Keratinocyte (primary cell): ENCODE results near the gene PRXL2A.
A peak's percentile ranks its signal among the peaks of the same experiment; 100 is the strongest.

Experiments used
- CTCF ChIP-seq, 3 experiments: IDR thresholded peaks in 1 of 3; conservative IDR thresholded peaks in 1 of 3; optimal IDR thresholded peaks in 1 of 3; 2 replicates in 2 of 3; 3 replicates in 1 of 3; pipeline versions ENCODE3 to v1.5.1; 2011; ENCODE audit warnings: low read length in 3 of 3, mild to moderate bottlenecking in 3 of 3, moderate library complexity in 2 of 3, control low read depth in 1 of 3, inconsistent platforms in 1 of 3; ENCODE audit not compliant: insufficient read depth in 2 of 3; ENCODE audit errors: extremely low read depth in 1 of 3
- EZH2 ChIP-seq: IDR thresholded peaks from one replicate; pipeline ENCODE4 v1.6.1; 2012; ENCODE audit warnings: inconsistent platforms, mild to moderate bottlenecking, low read length, moderate library complexity

- peak in 1 of 3 experiments; percentile 37 for TF ChIP-seq CTCF (optimal IDR thresholded peaks at IDR 0.05 in 1 of 3, IDR thresholded peaks at IDR 0.05 in 1 of 3, conservative IDR thresholded peaks at IDR 0.05 in 1 of 3; ENCODE audit: extremely low read depth in 1 of 3, insufficient read depth in 2 of 3, low read length in 3 of 3)
- TF ChIP-seq EZH2: no peak
Observed at GRCh38 chr10:80460399-80461207, 52.3 kb downstream of the PRXL2A start.
